SK-N-SH (cell line): Measurements from ENCODE around the gene TMEM14C.

Experiments
- EP300 ChIP-seq, 2 experiments: IDR thresholded peaks; 2 replicates each; pipeline versions ENCODE4 v1.4.0 to v1.6.1; 2012; ENCODE audit warnings: borderline replicate concordance in 1 of 2, low read depth in 1 of 2, low read length in 1 of 2
- GATA2 ChIP-seq: sonication (generic); formaldehyde crosslinking; IDR thresholded peaks from 2 replicates; pipeline ENCODE4 v1.5.0; 2020; ENCODE audit warnings: mild to moderate bottlenecking, missing genetic modification reagents
- JUND ChIP-seq: IDR thresholded peaks from 2 replicates; pipeline ENCODE4 v1.4.0; 2012
- NFIC ChIP-seq: IDR thresholded peaks from 2 replicates; pipeline ENCODE4 v1.4.0; 2012; ENCODE audit warnings: borderline replicate concordance
- RXRA ChIP-seq: IDR thresholded peaks from 2 replicates; pipeline ENCODE4 v1.4.0; 2012; ENCODE audit warnings: low read depth, mild to moderate bottlenecking, borderline replicate concordance
- TAF1 ChIP-seq: IDR thresholded peaks from 2 replicates; pipeline ENCODE4 v1.6.1; 2012; ENCODE audit warnings: low read depth, mild to moderate bottlenecking, low read length, moderate library complexity, borderline replicate concordance
- TCF12 ChIP-seq: IDR thresholded peaks from 2 replicates; pipeline ENCODE4 v1.4.0; 2012
- TEAD4 ChIP-seq: IDR thresholded peaks from 2 replicates; pipeline ENCODE4 v1.4.0; 2012; ENCODE audit warnings: mild to moderate bottlenecking, borderline replicate concordance; ENCODE audit not compliant: insufficient read depth
- TF ChIP-seq, protein P1 (sequence below): fragments of 200-600 bp; sonication (generic); IDR thresholded peaks from 2 replicates; pipeline ENCODE4 v1.6.1; 2017; ENCODE audit warnings: antibody characterized with exemption, mild to moderate bottlenecking, moderate library complexity
- TF ChIP-seq, protein P2 (sequence below): IDR thresholded peaks from 2 replicates; pipeline ENCODE4 v1.4.0; 2012; ENCODE audit warnings: low read depth, borderline replicate concordance
- TF ChIP-seq, protein P3 (sequence below): IDR thresholded peaks from 2 replicates; pipeline ENCODE4 v1.6.1; 2012; ENCODE audit warnings: mild to moderate bottlenecking, low read depth, low read length, moderate library complexity

DNA sequence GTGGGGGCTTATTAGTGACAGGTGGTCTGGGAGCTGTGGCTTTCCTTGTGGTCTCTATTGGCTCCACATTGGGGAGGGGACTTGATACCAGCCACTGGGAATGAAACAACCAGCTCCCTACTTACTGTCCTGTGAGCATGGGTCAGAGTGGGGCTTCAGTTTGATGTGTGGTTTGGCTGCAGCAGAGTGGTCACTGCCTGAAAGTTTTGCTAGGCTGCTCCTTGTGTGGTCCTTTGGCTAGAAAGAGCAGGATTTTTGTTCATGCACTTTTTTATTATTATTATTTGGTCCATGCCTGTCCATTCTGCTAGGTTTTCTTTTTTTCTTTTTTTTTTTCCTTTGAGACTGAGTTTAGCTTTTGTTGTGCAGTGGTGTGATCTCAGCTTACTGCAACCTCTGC is 17.2 kb downstream of the TMEM14C start:
- TF ChIP-seq, protein P1, sequence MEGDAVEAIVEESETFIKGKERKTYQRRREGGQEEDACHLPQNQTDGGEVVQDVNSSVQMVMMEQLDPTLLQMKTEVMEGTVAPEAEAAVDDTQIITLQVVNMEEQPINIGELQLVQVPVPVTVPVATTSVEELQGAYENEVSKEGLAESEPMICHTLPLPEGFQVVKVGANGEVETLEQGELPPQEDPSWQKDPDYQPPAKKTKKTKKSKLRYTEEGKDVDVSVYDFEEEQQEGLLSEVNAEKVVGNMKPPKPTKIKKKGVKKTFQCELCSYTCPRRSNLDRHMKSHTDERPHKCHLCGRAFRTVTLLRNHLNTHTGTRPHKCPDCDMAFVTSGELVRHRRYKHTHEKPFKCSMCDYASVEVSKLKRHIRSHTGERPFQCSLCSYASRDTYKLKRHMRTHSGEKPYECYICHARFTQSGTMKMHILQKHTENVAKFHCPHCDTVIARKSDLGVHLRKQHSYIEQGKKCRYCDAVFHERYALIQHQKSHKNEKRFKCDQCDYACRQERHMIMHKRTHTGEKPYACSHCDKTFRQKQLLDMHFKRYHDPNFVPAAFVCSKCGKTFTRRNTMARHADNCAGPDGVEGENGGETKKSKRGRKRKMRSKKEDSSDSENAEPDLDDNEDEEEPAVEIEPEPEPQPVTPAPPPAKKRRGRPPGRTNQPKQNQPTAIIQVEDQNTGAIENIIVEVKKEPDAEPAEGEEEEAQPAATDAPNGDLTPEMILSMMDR = no peak
- TF ChIP-seq TAF1 (no peak), EP300 (IDR thresholded peaks at IDR 0.05; ENCODE audit: borderline replicate concordance in 1 of 2, low read depth in 1 of 2, low read length in 1 of 2) (no peak), NFIC (no peak), GATA2 (CRISPR knock-in tag) (no peak), TEAD4 (no peak), TCF12 (no peak), JUND (no peak), RXRA (no peak)
- TF ChIP-seq, protein P2, sequence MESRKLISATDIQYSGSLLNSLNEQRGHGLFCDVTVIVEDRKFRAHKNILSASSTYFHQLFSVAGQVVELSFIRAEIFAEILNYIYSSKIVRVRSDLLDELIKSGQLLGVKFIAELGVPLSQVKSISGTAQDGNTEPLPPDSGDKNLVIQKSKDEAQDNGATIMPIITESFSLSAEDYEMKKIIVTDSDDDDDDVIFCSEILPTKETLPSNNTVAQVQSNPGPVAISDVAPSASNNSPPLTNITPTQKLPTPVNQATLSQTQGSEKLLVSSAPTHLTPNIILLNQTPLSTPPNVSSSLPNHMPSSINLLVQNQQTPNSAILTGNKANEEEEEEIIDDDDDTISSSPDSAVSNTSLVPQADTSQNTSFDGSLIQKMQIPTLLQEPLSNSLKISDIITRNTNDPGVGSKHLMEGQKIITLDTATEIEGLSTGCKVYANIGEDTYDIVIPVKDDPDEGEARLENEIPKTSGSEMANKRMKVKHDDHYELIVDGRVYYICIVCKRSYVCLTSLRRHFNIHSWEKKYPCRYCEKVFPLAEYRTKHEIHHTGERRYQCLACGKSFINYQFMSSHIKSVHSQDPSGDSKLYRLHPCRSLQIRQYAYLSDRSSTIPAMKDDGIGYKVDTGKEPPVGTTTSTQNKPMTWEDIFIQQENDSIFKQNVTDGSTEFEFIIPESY = no peak
- TF ChIP-seq, protein P3, sequence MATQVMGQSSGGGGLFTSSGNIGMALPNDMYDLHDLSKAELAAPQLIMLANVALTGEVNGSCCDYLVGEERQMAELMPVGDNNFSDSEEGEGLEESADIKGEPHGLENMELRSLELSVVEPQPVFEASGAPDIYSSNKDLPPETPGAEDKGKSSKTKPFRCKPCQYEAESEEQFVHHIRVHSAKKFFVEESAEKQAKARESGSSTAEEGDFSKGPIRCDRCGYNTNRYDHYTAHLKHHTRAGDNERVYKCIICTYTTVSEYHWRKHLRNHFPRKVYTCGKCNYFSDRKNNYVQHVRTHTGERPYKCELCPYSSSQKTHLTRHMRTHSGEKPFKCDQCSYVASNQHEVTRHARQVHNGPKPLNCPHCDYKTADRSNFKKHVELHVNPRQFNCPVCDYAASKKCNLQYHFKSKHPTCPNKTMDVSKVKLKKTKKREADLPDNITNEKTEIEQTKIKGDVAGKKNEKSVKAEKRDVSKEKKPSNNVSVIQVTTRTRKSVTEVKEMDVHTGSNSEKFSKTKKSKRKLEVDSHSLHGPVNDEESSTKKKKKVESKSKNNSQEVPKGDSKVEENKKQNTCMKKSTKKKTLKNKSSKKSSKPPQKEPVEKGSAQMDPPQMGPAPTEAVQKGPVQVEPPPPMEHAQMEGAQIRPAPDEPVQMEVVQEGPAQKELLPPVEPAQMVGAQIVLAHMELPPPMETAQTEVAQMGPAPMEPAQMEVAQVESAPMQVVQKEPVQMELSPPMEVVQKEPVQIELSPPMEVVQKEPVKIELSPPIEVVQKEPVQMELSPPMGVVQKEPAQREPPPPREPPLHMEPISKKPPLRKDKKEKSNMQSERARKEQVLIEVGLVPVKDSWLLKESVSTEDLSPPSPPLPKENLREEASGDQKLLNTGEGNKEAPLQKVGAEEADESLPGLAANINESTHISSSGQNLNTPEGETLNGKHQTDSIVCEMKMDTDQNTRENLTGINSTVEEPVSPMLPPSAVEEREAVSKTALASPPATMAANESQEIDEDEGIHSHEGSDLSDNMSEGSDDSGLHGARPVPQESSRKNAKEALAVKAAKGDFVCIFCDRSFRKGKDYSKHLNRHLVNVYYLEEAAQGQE = no peak
